Lung (tissue), 12 donors: Measurements from ENCODE around the gene CFAP74. TPM values are rescaled to one million over a fixed set of nuclear protein-coding genes. Genes with fewer than 3 reads are reported as not detected.

ENCODE experiments used
- ATAC-seq: fragments of 200-7000 bp; cut with Tn5 transposase; one replicate; pipeline ENCODE4 v1.9.1; 2020; ENCODE audit warnings: moderate number of reproducible peaks; ENCODE audit not compliant: insufficient read depth, low FRiP score
- DNase-seq, 3 donors: peaks; one replicate each; pipeline ENCODE4 v3.0.0-alpha.2; 2013 to 2017
- H3K27ac ChIP-seq, 2 donors: one replicate each; pipeline ENCODE4 v1.5.1; 2013; ENCODE audit warnings: mild to moderate bottlenecking in 2 of 2, moderate library complexity in 2 of 2, control low read depth in 1 of 2, inconsistent platforms in 1 of 2, low read depth in 1 of 2, low read length in 1 of 2
- H3K27me3 ChIP-seq, 3 donors: one replicate each; pipeline ENCODE4 v1.5.1; 2013; ENCODE audit warnings: low read length in 2 of 3; ENCODE audit not compliant: control insufficient read depth in 3 of 3, insufficient read depth in 3 of 3
- H3K36me3 ChIP-seq, 4 donors: one replicate each; pipeline ENCODE4 v1.5.1; 2013; ENCODE audit warnings: low read length in 4 of 4, mild to moderate bottlenecking in 1 of 4, moderate library complexity in 1 of 4; ENCODE audit not compliant: control insufficient read depth in 4 of 4, insufficient read depth in 4 of 4
- H3K4me1 ChIP-seq, 5 donors: one replicate each; pipeline ENCODE4 v1.5.1; 2013; ENCODE audit warnings: low read length in 5 of 5, mild to moderate bottlenecking in 2 of 5, moderate library complexity in 1 of 5; ENCODE audit not compliant: control insufficient read depth in 5 of 5, insufficient read depth in 5 of 5
- H3K4me3 ChIP-seq: one replicate; pipeline ENCODE4 v1.5.1; 2013; ENCODE audit warnings: mild to moderate bottlenecking, control low read depth, moderate library complexity
- H3K9ac ChIP-seq, 2 donors: one replicate each; pipeline ENCODE4 v1.5.1; 2013; ENCODE audit warnings: low read length in 2 of 2, control low read depth in 1 of 2; ENCODE audit not compliant: insufficient read depth in 1 of 2
- H3K9me3 ChIP-seq, 4 donors: one replicate each; pipeline ENCODE4 v1.5.1; 2013; ENCODE audit warnings: low read length in 3 of 4, mild to moderate bottlenecking in 1 of 4, moderate library complexity in 1 of 4; ENCODE audit not compliant: control insufficient read depth in 4 of 4, insufficient read depth in 3 of 4
- CTCF ChIP-seq: IDR thresholded peaks from 2 replicates; pipeline ENCODE4 v1.5.1; 2012; ENCODE audit warnings: mild to moderate bottlenecking; ENCODE audit errors: control extremely low read depth, extremely low read depth
- WGBS, 2 donors: extraction: QIAGEN DNeasy Blood & Tissue Kit; methylation state at CpG; one replicate each; pipeline ENCODE4 v1.1.7; 2013; 5-methylcytosine and 5-hydroxymethylcytosine counted together
- polyA plus RNA-seq, 2 donors: library from polyadenylated mRNA; stranded (reverse); fragments of 200-250 nt; gene quantifications; one replicate each; pipeline ENCODE4 v1.2.1, GENCODE V29; 2013
- total RNA-seq, 2 donors: library from RNA; depleted of rRNA in 1 of 2; stranded (reverse); fragments of >200 nt in 1 of 2; gene quantifications; one replicate each; pipeline ENCODE4 v1.2.1, GENCODE V29; 2014 to 2021
- donor health status: control.
- donor health status: control.
- donor health status: Bipolar disorder and iron deficiency.
- donor health status: healthy.
- donor health status: DM: yes; HTN: yes; CAD: no.

CFAP74 gene
- total and polyA plus RNA-seq, 4 donors: 3.1 to 20.8 (median 5.3) TPM

GRCh38 chr1:1893997-1894353 lies 109.6 kb downstream of the CFAP74 start:
- H3K27ac ChIP-seq: no peak overlapping the region
- peaks cover 0 to 2% (median 0%) of the 10 kb centered on the region in 3 donors for H3K27me3 ChIP-seq
- H3K36me3 ChIP-seq: no peaks in the 10 kb centered on the region
- H3K4me1 ChIP-seq: peaks cover under 1 to 21% (median 5%) of the 10 kb centered on the region in 5 donors
- no peaks in the 10 kb centered on the region for H3K9me3 ChIP-seq
- WGBS, 2 donors: 88 to 97% methylated on average over 2 of the region's 2 CpGs
- H3K4me3 ChIP-seq: no peak overlapping the region
- no peak for DNase-seq
- TF ChIP-seq CTCF: no peak
- no peak for ATAC-seq
- H3K9ac ChIP-seq: no peak overlapping the region

GRCh38 chr1:1893291-1893985 lies 110.1 kb downstream of the CFAP74 start:
- no peak for ATAC-seq
- peaks cover 5 to 24% (median 6%) of the 10 kb centered on the region in 5 donors for H3K4me1 ChIP-seq
- no peaks in the 10 kb centered on the region for H3K36me3 ChIP-seq
- H3K9me3 ChIP-seq: no peaks in the 10 kb centered on the region
- TF ChIP-seq CTCF: no peak
- no peak overlapping the region for H3K27ac ChIP-seq
- no peak for DNase-seq
- no peak overlapping the region for H3K9ac ChIP-seq
- peaks cover 0 to 2% (median 0%) of the 10 kb centered on the region in 3 donors for H3K27me3 ChIP-seq
- no peak overlapping the region for H3K4me3 ChIP-seq
- 92 to 95% methylated on average over 19 of the region's 19 CpGs for WGBS, 2 donors

- H3K36me3 ChIP-seq: peaks cover 0 to 2% (median under 1%) of the 10 kb centered on the region in 4 donors
- TF ChIP-seq CTCF: no peak
- peaks cover 0 to 2% (median 0%) of the 10 kb centered on the region in 3 donors for H3K27me3 ChIP-seq
- ATAC-seq (no peak), DNase-seq (no peak)
- no peak overlapping the region for H3K9ac ChIP-seq
- H3K9me3 ChIP-seq: no peaks in the 10 kb centered on the region
- no peak overlapping the region for H3K27ac ChIP-seq
- peaks cover 5 to 28% (median 6%) of the 10 kb centered on the region in 5 donors for H3K4me1 ChIP-seq
- H3K4me3 ChIP-seq: no peak overlapping the region
- WGBS, 2 donors: 81 to 93% methylated on average over 7 of the region's 7 CpGs
These were observed 110.8 kb downstream of the CFAP74 start for GRCh38 chr1:1892763-1893120.
